GM13976 (cell line): ENCODE results near the gene PNRC2.
"Not testable (repeated sequence)": the region's sequence is repeated elsewhere in the genome, so short reads cannot be mapped to it uniquely, and the experiment has no call there.

ENCODE experiments used
- DNase-seq: peaks from one replicate; pipeline ENCODE4 v3.0.0; 2012; ENCODE audit warnings: low spot score
- in situ Hi-C: fragments of 300-500 bp; cut with MboI; formaldehyde crosslinking; loops from one replicate; pipeline ENCODE4 v1.12.0; 2022; ENCODE audit warnings: low sequenced_read_pairs, mixed read lengths, inconsistent platforms; ENCODE audit not compliant: unreplicated experiment
- TF ChIP-seq, protein P1 (sequence below): IDR thresholded peaks from 2 replicates; pipeline ENCODE4 v1.5.1; 2012; ENCODE audit warnings: borderline replicate concordance, mild to moderate bottlenecking; ENCODE audit not compliant: insufficient read depth; ENCODE audit errors: extremely low read depth, missing control alignments, control extremely low read depth

The PNRC2 gene

DNA sequence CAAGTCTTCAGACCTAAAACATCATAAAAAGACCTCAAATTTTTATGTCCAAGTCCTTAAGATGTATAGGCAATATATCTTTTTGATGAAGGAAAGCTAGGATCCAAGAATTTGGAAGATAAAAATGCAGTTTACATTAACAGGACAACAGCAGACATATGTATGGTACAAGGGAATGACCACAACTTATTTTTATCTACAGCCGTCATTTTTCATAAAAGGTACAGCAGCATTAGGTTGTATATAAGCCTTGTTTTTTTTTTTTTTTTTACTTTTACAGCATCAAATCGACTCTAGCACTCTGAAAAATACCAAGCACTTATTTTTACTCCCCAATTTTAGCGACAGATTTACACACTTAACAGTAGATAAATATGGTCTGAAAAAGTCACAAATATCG lies 19.2 kb downstream of the PNRC2 start:
- DNase-seq = no peak
- in situ Hi-C loops = no loop called here
- TF ChIP-seq, protein P1, sequence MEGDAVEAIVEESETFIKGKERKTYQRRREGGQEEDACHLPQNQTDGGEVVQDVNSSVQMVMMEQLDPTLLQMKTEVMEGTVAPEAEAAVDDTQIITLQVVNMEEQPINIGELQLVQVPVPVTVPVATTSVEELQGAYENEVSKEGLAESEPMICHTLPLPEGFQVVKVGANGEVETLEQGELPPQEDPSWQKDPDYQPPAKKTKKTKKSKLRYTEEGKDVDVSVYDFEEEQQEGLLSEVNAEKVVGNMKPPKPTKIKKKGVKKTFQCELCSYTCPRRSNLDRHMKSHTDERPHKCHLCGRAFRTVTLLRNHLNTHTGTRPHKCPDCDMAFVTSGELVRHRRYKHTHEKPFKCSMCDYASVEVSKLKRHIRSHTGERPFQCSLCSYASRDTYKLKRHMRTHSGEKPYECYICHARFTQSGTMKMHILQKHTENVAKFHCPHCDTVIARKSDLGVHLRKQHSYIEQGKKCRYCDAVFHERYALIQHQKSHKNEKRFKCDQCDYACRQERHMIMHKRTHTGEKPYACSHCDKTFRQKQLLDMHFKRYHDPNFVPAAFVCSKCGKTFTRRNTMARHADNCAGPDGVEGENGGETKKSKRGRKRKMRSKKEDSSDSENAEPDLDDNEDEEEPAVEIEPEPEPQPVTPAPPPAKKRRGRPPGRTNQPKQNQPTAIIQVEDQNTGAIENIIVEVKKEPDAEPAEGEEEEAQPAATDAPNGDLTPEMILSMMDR = no peak

DNA sequence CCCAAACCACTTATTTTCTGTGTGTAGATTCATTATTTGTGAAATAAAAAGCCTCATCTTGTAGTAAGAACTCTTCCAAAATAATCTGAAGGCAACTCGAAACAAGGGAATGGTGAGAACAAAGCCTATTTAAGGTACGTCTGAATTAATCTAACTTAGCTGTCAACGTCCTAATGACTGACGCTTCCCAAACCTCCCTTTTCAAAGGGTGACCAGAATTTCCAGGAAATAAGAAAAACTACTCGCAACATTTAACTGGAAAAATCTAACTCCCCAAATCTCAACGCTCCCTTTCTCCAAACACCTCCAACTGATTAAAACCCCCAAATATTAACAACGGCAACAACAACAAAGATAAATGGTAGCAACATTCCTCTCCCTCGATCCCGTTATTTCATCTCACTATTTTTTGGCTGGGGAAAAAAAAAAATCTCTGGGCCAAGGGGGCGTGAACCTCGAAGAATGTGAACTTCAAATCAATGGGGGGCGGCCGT lies 19.8 kb downstream of the PNRC2 start:
- no peak for DNase-seq
- in situ Hi-C loops = no loop called here
- TF ChIP-seq, protein P1 = no peak

DNA sequence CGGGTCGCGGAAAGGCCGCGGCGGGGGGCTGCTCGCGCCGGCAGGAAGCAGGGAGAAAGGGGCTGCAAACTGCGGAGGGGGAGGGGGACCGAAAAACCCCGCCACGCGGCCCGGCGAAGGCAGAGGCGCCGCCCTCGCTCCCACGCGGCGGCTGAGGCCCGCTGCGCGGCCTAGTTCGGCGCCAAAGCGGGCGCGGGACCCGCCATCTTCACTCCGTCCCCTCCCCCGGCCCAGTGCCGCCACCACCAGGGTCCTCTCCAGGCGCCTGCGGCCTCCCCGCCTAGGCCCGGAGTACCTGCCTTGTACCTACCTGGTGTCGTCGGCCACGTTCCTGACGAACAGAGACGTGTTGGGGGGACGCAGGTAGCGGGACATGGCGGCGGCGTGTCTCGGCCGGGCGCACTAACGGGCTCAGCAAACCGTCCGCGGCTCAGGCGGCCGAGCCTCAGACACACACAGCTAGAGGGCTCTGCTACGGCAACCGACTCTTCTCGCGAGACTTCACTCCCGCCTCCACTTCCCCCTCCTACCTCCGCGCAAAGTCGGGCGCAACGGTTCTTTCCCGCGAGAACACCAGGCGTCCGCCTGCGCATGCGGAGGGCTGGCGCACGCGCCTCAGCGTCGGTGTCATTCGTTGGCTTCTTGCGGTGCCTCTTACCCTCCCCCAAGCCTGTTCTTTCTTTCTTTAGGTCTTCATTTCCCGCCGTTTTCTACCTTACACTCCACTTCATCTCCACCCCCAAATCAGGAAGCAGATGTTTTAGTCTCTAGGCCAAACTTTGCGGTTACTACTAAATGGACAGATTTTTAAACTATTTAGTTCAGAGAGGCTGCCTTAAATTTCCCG lies 20.5 kb downstream of the PNRC2 start, which contains the start of gene SRSF10:
Gene SRSF10, minus strand, starts transcription at position 447 of the 847 bp plus-strand sequence. Its CDS starts 72 bp downstream, at position 375.
- in situ Hi-C loops = no loop called here
- DNase-seq = peak; percentile 96
- TF ChIP-seq, protein P1 = peak; percentile 18

DNA sequence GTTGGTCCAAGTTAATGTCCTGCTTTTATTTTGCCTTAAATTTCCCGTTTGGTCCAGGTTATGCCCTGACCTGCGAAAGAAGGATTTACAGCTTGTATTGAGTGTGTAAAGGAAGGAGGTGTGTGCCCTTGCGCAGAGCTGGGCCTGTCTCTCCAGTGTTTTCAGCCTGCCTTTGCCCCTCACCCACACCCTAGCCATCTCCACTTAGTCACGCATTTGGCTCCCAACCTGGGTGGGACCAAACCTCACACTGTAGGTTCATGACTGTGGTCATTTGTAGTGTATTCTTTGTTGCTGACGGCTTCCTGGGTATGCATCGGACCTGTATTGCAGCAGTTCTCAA lies 21.1 kb downstream of the PNRC2 start:
- TF ChIP-seq, protein P1 = no peak
- in situ Hi-C loops = no loop called here
- peak; percentile 64 for DNase-seq

DNA sequence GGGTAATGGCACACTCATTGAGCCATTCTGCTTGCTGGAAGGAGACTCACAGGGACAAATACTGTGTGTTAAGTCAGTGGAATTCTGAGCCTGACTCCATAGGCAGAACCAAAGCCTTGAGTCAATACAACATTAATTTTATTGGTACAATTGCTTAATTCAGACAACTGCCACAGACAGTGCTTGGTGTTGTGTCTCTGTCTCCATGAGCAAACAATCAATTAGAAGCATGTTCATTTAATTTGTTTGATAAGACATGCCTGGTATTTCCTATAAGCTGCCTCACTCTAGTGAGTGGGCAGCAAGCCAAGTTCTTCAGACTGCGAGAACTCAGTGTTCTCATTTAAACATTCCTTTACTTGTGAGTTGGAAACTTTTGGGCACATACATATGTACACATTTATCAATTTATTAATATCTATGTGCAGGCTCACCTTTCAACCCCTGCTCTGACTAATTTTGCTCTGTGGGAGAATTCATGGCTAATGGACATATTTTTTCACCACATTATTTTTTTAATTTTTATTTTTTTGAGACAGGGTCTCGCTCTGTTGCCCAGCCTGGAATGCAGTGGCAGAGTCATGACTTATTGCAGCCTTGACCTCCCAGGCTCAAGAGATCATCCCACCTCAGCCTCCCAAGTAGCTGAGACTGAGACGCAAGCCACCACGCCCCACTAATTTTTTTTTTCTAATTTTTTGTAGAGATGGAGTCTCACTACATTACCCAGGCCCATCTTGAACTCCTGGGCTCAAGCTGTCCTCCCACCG lies 25.0 kb downstream of the PNRC2 start:
- TF ChIP-seq, protein P1 = no peak
- in situ Hi-C loops = no loop called here
- no peak for DNase-seq

DNA sequence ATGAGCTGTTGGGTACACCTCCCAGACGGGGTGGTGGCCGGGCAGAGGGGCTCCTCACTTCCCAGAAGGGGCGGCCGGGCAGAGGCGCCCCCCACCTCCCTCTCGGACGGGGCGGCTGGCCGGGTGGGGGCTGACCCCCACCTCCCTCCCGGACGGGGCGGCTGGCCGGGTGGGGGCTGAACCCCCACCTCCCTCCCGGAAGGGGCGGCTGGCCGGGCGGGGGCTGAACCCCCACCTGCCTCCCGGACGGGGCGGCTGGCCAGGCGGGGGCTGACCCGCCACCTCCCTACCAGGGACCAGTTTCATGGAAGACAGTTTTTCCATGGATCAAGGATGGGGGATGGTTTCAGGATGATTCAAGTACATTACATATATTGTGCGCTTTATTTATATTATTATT lies 27.4 kb downstream of the PNRC2 start:
- in situ Hi-C loops, DNase-seq: not testable (repeated sequence)

DNA sequence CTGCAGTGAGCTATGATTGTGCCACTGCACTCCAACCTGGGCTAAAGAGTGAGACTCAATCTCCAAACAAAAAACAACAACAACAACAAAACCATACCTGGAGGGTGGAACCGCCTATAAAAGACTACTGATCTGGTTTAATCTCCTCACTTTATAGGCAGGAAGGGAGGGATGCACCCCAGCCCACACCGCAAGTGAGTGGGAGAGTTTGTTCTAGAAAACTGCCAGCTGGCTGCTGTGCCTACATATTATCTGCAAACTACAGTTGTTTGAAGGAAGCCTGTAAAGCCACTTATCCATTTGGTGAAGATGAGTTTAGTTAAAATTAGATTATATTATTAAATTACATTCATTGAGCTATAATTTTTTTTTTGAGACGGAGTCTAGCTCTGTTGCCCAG lies 29.6 kb downstream of the PNRC2 start:
- in situ Hi-C loops = no loop called here
- TF ChIP-seq, protein P1 = no peak
- DNase-seq = no peak

DNA sequence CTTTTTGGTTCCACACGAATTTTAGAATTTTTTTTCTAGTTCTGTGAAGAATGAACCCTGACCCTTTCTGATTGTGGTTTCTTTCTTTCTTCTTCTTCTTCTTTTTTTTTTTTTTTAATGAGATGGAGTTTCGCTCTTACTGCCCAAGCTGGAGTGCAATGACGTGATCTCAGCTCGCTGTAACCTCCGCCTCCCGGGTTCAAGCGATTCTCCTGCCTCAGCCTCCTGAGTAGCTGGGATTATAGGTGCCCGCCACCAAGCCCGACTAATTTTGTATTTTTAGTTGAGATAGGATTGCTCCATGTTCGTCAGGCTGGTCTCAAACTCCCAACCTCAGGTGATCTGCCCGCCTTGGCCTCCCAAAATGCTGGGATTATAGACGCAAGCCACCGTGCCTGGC lies 32.4 kb downstream of the PNRC2 start:
- in situ Hi-C loops, DNase-seq: not testable (repeated sequence)
